ENCODE measurements around the gene GRM4. TPM values are rescaled to one million over a fixed set of nuclear protein-coding genes. Genes with fewer than 3 reads are reported as not detected.
A peak's percentile ranks its signal among the peaks of the same experiment; 100 is the strongest.

The GRM4 gene
- total RNA-seq, 4 donors from 2014 or later = 0.35 to 2.2 TPM; not detected in 2

DNA sequence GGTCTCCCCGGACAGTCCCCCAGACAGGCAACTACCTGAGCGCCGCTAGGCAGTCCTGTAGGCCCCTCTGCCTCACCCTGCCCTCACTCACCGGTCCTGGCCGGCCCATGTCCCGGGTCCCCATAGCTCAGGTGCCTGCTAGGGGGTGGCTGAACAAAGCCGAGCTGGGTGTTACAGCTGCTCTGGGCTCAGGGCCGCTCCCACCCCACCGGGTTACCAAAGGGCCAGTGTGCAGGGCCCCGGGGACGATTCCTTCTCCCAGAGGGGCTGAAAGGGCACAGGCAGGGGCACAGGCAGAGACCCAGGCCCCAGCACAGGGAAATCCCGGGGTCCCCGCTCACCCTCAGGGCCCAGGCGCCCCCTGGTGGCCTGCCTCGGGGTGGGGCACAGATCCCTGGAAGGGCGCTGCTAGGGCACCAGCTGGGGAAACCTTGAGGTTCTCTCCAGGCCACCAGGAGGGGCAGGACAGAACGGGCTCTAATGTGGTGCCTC, 118.4 kb downstream of the GRM4 start:
- DNase-seq = peak; percentile 34 to 46
- no peak overlapping the region for H3K4me3 ChIP-seq
- H3K4me1 ChIP-seq = no peaks in the 10 kb centered on the region
- H3K27ac ChIP-seq = no peak overlapping the region
- intact Hi-C loops (cut with DNase I; ENCODE audit: low total_unique reads) = no loop called here
- no peaks in the 10 kb centered on the region for H3K9me3 ChIP-seq
- TF ChIP-seq POLR2A (IDR thresholded peaks at IDR 0.05) (peak in 1 of 2 donors; percentile 22), CTCF (IDR thresholded peaks at IDR 0.05) (peak; percentile 68 to 85 (median 81))
- H3K27me3 ChIP-seq = no peaks in the 10 kb centered on the region
- no peaks in the 10 kb centered on the region for H3K36me3 ChIP-seq

DNA sequence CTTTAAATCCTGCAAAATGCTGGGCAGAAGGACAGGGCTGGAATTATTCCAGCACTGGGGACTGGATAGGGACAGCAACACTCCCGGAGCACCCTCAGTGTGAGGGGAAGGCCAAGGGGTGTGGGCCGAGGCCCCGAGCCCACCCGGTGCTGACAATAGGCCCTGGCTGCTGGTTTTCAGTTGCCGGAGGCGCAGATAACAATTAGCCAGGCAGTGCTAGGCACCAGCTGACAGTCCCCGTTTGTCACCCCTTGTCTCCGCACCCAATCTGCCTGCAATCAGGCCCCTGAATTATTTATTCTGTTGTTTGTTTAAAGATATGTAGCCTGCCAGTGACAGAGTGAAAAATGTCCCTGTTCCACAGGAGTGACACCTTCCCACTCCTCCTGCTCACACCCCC, 120.0 kb downstream of the GRM4 start:
- H3K9me3 ChIP-seq = no peaks in the 10 kb centered on the region
- H3K4me3 ChIP-seq = no peak overlapping the region
- no peak for DNase-seq
- no peaks in the 10 kb centered on the region for H3K27me3 ChIP-seq
- intact Hi-C loops (cut with DNase I; ENCODE audit: low total_unique reads) = no loop called here
- no peaks in the 10 kb centered on the region for H3K36me3 ChIP-seq
- H3K4me1 ChIP-seq = no peaks in the 10 kb centered on the region
- H3K27ac ChIP-seq = no peak overlapping the region
- no peak for TF ChIP-seq POLR2A (IDR thresholded peaks at IDR 0.05)

- no peak for DNase-seq
- Histone ChIP-seq H3K27me3 (no peaks in the 10 kb centered on the region), H3K4me1 (no peaks in the 10 kb centered on the region), H3K36me3 (no peaks in the 10 kb centered on the region), H3K9me3 (no peaks in the 10 kb centered on the region), H3K4me3 (no peak overlapping the region), H3K27ac (no peak overlapping the region)
- intact Hi-C loops (cut with DNase I; ENCODE audit: low total_unique reads) = no loop called here
- no peak for TF ChIP-seq POLR2A (IDR thresholded peaks at IDR 0.05)
These were observed 120.6 kb downstream of the GRM4 start for GRCh38 chr6:34025112-34025807.

DNA sequence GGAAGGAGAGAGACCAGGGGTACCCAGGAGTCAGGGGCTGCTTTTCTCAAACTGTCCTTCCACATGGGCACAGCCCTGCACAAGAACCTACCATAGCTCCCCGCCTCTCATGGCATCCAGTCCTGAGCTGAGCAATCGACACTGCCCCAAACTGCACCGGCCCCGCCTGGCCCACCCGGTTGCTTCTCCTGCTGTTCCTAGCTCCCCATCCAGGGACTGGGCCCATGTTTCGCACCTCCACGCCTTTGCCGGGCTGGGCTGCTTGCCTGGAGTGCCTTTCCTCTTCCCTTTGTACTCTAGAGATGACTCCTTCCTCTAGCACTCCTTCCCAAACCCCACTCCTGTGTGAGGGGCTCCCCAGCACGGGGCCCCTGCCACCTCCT, 123.0 kb downstream of the GRM4 start:
- Histone ChIP-seq H3K36me3 (no peaks in the 10 kb centered on the region), H3K4me3 (no peak overlapping the region), H3K4me1 (no peaks in the 10 kb centered on the region), H3K27ac (no peak overlapping the region), H3K9me3 (no peaks in the 10 kb centered on the region), H3K27me3 (no peaks in the 10 kb centered on the region)
- DNase-seq = no peak
- intact Hi-C loops (cut with DNase I; ENCODE audit: low total_unique reads) = no loop called here
- TF ChIP-seq POLR2A (IDR thresholded peaks at IDR 0.05) (no peak), CTCF (IDR thresholded peaks at IDR 0.05) (no peak)

DNA sequence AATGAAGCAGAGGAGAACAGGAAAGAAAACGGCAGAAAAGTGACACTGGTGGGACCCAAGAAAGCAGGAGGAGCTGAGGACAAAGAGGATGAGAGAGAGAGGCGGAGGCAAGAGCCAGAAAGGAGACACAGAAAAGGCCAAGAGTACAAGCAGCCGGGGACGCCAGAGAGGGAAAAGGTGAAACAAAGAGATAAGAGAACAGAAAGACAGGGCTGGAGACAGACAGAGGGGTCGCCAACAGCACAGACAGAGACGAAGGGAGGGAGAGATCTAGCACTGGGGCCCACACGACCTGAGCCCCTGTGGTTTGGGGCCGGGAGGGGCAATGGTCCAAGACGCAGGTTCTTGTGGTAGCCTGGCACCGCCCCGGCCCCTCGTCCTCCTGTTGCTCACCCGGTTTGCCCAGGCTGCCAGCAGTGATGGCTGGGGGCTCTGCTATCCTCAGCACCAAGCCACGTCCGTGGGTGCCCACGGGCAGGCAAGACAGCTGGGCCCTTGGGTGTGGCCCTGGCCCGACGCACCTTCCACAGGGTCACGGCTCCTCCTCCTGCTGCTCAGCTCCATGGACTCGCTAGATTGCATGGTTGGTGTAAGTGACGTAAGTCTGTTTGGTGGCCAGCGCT, 123.5 kb downstream of the GRM4 start:
- no peaks in the 10 kb centered on the region for H3K27me3 ChIP-seq
- TF ChIP-seq POLR2A (IDR thresholded peaks at IDR 0.05) (no peak), CTCF (IDR thresholded peaks at IDR 0.05) (no peak)
- intact Hi-C loops (cut with DNase I; ENCODE audit: low total_unique reads) = no loop called here

GRCh38 chr6:34021554-34022190, 124.2 kb downstream of the GRM4 start:
- H3K4me1 ChIP-seq = no peaks in the 10 kb centered on the region
- intact Hi-C loops (cut with DNase I; ENCODE audit: low total_unique reads) = no loop called here
- H3K27ac ChIP-seq = no peak overlapping the region
- H3K36me3 ChIP-seq = no peaks in the 10 kb centered on the region
- H3K9me3 ChIP-seq = no peaks in the 10 kb centered on the region
- no peak overlapping the region for H3K4me3 ChIP-seq
- H3K27me3 ChIP-seq = no peaks in the 10 kb centered on the region
- TF ChIP-seq POLR2A (IDR thresholded peaks at IDR 0.05) (no peak), CTCF (IDR thresholded peaks at IDR 0.05) (no peak)
- DNase-seq = no peak

More for the DNA sequence above, 123.5 kb downstream of the GRM4 start:
- no peak overlapping the region for H3K27ac ChIP-seq
- no peak for DNase-seq
- no peak overlapping the region for H3K4me3 ChIP-seq
- no peaks in the 10 kb centered on the region for H3K9me3 ChIP-seq
- no peaks in the 10 kb centered on the region for H3K4me1 ChIP-seq
- H3K36me3 ChIP-seq = no peaks in the 10 kb centered on the region

All from uterus (tissue), 4 donors.